ENCODE results near the gene DGCR6.
"Not testable (repeated sequence)": the region's sequence is repeated elsewhere in the genome, so short reads cannot be mapped to it uniquely, and the experiment has no call there.

DGCR6 gene

GRCh38 chr22:18905540-18906409 is at the start of gene DGCR6:
DGCR6 (plus strand) TSS chr22:18906320; CDS start chr22:18906375, 55 bp downstream.
- DNase-seq: no peak

- not testable (repeated sequence) for DNase-seq
Measured at GRCh38 chr22:18859314-18859713, 46.8 kb upstream of the DGCR6 start.

- peak; percentile 44 for DNase-seq
Measured at GRCh38 chr22:18881260-18881659, 24.9 kb upstream of the DGCR6 start.

- not testable (repeated sequence) for DNase-seq
Measured at GRCh38 chr22:18884465-18884864, 21.7 kb upstream of the DGCR6 start.

GRCh38 chr22:18888115-18888514 is 18.0 kb upstream of the DGCR6 start:
- DNase-seq: no peak

- DNase-seq: not testable (repeated sequence)
Measured at GRCh38 chr22:18890510-18891192, 15.5 kb upstream of the DGCR6 start.

GRCh38 chr22:18893775-18894174 is 12.3 kb upstream of the DGCR6 start:
- not testable (repeated sequence) for DNase-seq

- DNase-seq: not testable (repeated sequence)
Measured at GRCh38 chr22:18896037-18896657, 10.0 kb upstream of the DGCR6 start.

GRCh38 chr22:18906410-18906745 is 258 bp downstream of the DGCR6 start:
- not testable (repeated sequence) for DNase-seq

GRCh38 chr22:18906896-18907295 is 776 bp downstream of the DGCR6 start:
- no peak for DNase-seq

GRCh38 chr22:18909556-18909955 is 3.4 kb downstream of the DGCR6 start:
- DNase-seq: no peak

- DNase-seq: not testable (repeated sequence)
Measured at GRCh38 chr22:18911535-18911934, 5.4 kb downstream of the DGCR6 start.

- not testable (repeated sequence) for DNase-seq
Measured at GRCh38 chr22:18912264-18912946, 6.3 kb downstream of the DGCR6 start.

- not testable (repeated sequence) for DNase-seq
Measured at GRCh38 chr22:18914558-18914957, 8.4 kb downstream of the DGCR6 start.

- DNase-seq: not testable (repeated sequence)
Measured at GRCh38 chr22:18915550-18915949, 9.4 kb downstream of the DGCR6 start.

GRCh38 chr22:18917818-18918217 is 11.7 kb downstream of the DGCR6 start:
- not testable (repeated sequence) for DNase-seq

- DNase-seq: not testable (repeated sequence)
Measured at GRCh38 chr22:18920257-18920902, 14.3 kb downstream of the DGCR6 start.

- no peak for DNase-seq
Measured at GRCh38 chr22:18925368-18926064, 19.4 kb downstream of the DGCR6 start.

- DNase-seq: no peak
Measured at GRCh38 chr22:18927020-18927419, 20.9 kb downstream of the DGCR6 start.

GRCh38 chr22:18927573-18927972 is 21.5 kb downstream of the DGCR6 start:
- DNase-seq: no peak

GRCh38 chr22:18929459-18929858 is 23.3 kb downstream of the DGCR6 start:
- no peak for DNase-seq

Data from activated CD4-positive, CD25-positive, alpha-beta regulatory T cell treated with anti-CD3 and anti-CD28 coated beads, Interleukin-2, amount 50 U/mL, for 72 hours (primary cell).